C4-2B (cell line): ENCODE measurements around the gene NME2.

Source experiments
- H3K27ac ChIP-seq: fragments of 450-650 bp; 2 replicates; pipeline ENCODE4 v1.5.1; 2017
- CTCF ChIP-seq: fragments of 450-650 bp; conservative IDR thresholded peaks from 2 replicates; pipeline ENCODE4 v1.5.1; 2017; ENCODE audit warnings: mild to moderate bottlenecking
- ZFX ChIP-seq: fragments of 450-650 bp; IDR thresholded peaks from 2 replicates; pipeline ENCODE4 v1.6.1; 2017

The NME2 gene

GRCh38 chr17:51189628-51190027 is 23.4 kb downstream of the NME2 start:
- TF ChIP-seq ZFX (no peak), CTCF (no peak)
- H3K27ac ChIP-seq, result no peak overlapping the region

- no peak overlapping the region for H3K27ac ChIP-seq
- TF ChIP-seq CTCF (no peak), ZFX (no peak)
Measured at GRCh38 chr17:51191895-51192294, 25.7 kb downstream of the NME2 start.

DNA sequence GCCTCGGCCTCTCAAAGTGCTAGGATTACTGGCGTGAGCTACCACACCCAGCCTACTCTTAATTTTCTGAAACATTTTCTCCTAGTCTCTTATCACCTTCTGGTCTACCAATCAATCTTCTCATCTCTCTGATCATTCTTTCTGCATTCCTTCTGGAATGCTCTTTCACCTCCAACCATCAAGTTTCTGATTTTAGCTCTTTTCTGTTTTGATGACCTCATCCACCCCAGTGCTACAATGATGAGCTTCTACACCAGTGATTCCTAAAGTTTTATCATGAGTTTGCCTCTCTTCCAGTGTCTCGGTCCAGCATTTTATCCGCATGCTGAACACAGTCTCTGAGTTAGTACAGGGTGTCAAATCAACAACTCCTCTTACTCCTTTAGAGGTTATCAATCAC is 31.5 kb downstream of the NME2 start:
- no peak overlapping the region for H3K27ac ChIP-seq
- TF ChIP-seq ZFX, result no peak
- TF ChIP-seq CTCF, result no peak

GRCh38 chr17:51200295-51200694 is 34.1 kb downstream of the NME2 start:
- no peak overlapping the region for H3K27ac ChIP-seq
- TF ChIP-seq ZFX (no peak), CTCF (no peak)

- H3K27ac ChIP-seq, result no peak overlapping the region
- no peak for TF ChIP-seq ZFX
- TF ChIP-seq CTCF, result no peak
Measured at GRCh38 chr17:51200846-51201245, 34.6 kb downstream of the NME2 start.

DNA sequence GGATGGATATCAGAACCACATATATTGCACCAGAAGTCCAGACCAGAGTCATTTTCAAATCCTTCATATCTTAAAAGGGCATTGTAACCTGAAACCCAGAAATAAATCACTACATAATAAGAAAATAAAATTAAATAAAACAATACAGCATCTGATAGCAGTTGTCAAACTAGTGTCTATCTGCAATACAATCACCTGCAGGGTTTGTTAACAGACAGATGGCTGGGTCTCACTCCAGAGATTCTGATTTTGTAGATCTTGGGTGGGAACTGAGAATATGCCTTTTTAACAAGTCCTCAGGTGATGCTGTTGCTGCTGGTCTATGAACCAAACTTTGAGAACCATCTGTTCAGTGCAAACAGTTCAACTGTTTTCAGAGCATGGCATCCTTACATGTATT is 37.6 kb downstream of the NME2 start:
- TF ChIP-seq CTCF, result no peak
- TF ChIP-seq ZFX, result no peak
- no peak overlapping the region for H3K27ac ChIP-seq

DNA sequence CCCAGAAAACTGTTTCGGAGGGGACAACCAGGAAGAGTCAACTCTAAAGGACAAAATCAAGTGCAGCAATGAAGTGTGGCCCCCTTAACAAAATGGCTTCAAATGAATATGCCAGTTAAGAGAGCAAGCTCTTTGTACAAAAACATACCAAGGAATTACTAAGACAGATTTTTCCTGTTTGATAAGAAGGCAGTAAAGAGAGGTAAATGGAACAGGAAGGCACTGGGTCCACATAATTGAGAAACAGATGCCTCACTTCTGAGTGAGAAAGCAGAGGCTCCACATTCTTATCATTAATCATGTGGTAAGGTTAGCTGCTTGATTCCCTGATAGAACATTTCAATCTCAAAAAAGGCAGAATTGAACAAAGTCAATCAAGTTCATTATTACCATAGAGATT is 48.7 kb downstream of the NME2 start:
- H3K27ac ChIP-seq, result no peak overlapping the region
- TF ChIP-seq ZFX (no peak), CTCF (no peak)
